GM21825 (cell line): ENCODE measurements around the gene NBEAL1.
"Not testable (repeated sequence)": the region's sequence is repeated elsewhere in the genome, so short reads cannot be mapped to it uniquely, and the experiment has no call there.

ENCODE experiments used
- ATAC-seq: cut with Tn5 transposase; IDR thresholded peaks from one replicate; pipeline ENCODE4 v1.9.1; 2021; ENCODE audit warnings: mild to moderate bottlenecking, moderate library complexity; ENCODE audit not compliant: unreplicated experiment

Gene NBEAL1

GRCh38 chr2:203038586-203038985, 23.9 kb downstream of the NBEAL1 start:
- ATAC-seq: no peak

DNA sequence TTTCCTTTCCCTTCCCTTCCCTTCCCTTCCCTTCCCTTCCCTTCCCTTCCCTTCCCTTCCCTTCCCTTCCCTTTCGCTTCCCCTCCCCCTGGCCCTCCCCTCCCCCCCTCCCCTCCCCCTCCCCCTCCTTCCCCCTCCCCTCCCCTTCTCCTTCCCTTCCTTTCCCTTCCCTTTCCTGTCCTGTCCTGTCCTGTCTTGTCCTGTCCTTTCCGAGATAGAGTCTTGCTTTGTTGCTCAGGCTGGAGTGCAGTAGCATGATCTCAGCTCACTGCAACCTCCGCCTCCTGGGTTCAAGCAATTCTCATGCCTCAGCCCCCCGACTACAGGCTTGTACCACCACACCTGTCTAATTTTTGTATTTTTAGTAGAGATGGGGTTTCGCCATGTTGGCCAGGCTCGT, 24.5 kb downstream of the NBEAL1 start:
- ATAC-seq: not testable (repeated sequence)

- no peak for ATAC-seq
Observed at GRCh38 chr2:203040966-203041521, 26.4 kb downstream of the NBEAL1 start.

- ATAC-seq: no peak
Observed at GRCh38 chr2:203042178-203042577, 27.5 kb downstream of the NBEAL1 start.

DNA sequence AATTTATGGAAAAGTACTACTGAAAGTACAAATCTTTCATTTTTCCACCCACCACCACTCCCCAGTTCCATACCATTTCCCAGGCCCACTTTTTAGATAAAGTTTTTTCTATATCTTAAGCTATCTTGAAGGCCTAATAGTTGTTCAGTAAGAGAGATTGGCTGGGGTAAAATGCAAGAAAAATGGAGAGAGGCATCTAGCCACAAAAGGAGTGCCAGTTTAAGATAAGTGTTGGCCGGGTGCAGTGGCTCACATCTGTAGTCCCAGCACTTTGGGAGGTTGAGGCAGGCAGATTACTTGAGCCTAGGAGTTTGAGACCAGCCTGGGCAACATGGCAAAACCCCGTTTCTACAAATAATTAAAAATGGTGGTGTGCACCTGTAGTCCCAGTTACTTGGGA, 28.6 kb downstream of the NBEAL1 start:
- ATAC-seq: no peak

GRCh38 chr2:203045867-203046266, 31.2 kb downstream of the NBEAL1 start:
- ATAC-seq: no peak

- no peak for ATAC-seq
Observed at GRCh38 chr2:203052539-203052938, 37.9 kb downstream of the NBEAL1 start.

DNA sequence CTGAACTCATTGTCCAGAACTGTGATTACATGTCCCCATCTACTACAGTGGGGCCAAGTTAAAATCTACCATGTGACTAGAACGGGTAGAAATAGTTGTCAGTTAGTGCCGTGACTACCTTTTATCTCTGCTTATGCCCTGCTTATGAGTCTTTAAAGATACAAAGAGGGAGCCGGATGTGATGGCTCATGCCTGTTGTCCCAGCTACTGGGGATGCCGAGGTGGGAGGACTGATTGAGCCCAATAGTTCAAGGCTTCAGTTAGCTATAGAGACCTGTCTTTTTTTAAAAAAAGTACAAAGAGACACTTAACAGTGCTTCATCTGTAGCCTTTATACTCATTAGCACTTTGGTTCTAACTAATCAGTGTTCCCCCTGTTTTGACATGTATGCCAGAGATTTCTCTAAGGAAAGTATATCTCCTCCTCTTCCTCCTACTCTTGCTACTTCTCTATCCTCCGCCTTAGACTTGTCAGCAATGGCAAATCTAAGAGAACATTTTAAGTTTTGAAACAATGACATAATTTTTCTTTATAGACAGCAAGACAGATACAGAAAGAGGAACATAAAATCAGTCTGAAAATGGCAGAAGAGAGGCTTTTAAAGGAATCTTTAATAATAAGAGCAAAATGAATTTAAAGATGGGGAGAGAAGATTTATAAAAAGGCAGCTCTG, 45.0 kb downstream of the NBEAL1 start:
- no peak for ATAC-seq

DNA sequence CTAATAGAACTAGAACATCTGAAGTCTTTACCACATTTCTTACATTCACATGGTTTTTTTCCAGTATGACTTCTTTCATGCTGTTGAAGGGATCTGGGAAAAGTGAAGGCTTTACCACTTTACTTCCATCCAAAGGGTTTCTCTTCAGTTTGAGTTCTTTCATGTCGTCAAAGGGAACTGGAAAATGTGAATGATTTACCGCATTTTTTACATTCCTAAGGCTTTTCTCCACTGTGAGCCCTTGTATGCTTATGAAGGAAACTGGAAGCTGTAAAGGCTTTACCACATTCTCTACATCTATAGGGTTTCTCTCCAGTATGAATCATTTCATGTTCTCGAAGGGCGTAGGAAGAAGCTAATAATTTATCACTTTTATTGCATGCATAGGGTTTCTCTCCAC, 46.7 kb downstream of the NBEAL1 start:
- no peak for ATAC-seq

- no peak for ATAC-seq
Observed at GRCh38 chr2:203062126-203062525, 47.5 kb downstream of the NBEAL1 start.

DNA sequence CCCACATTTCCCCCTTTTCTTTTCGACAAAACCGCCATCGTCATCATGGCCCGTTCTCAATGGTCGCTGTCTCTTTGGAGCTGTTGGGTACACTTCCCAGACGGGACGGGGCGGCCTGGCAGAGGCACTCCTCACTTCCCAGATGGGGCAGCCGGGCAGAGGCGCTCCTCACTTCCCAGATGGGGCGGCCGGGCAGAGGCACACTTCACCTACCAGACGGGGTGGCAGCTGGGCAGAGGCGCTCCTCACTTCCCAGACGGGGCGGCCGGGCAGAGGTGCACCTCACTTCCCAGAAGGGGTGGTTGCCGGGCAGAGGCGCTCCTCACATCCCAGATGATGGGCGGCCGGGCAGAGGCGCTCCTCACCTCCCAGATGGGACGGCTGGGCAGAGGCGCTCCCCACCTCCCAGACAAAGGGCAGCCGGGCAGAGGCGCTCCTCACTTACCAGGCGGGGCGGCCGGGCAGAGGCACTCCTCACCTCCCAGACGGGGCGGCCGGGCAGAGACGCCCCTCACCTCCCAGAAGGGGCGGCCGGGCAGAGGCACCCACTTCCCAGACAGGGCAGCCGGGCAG, 51.9 kb downstream of the NBEAL1 start:
- ATAC-seq: not testable (repeated sequence)

- no peak for ATAC-seq
Observed at GRCh38 chr2:203070701-203071100, 56.0 kb downstream of the NBEAL1 start.

DNA sequence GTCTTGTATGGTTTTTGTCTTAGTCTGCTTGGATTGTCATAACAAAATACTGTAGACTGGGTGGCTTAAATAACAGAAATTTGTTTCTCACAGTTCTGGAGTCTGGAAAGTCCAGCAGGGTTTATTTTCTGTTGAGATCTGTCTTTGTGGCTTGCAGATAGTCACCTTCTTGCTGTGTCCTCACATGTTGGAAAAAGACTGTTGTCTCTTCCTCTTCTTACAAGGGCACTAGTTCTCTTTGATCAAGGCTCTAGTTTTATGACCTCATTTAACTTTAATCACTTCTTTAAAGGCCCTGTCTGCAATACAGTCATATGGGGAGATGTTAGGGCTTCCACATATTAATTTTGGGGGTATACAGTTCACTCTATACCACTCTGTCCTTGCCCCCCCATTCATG, 56.5 kb downstream of the NBEAL1 start:
- ATAC-seq: no peak

DNA sequence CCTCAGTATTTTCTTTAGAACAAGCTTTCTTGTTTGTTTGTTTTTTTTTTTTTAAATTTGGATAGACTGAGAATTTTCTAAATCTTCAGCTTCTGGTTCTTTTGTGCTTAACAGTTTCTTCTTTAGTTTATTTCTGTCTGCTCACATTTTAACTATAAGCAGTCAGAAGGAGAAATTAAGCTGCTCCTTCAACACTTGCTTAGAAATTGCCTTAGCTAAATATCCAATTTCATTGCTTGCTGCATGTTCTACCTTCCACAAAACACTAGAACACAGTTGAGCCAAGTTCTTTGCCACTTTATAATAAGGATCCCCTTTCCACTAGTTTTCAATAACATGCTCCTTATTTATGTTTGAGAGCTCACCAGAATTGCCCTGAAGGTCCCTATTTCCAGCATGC, 57.7 kb downstream of the NBEAL1 start:
- ATAC-seq: no peak

- no peak for ATAC-seq
Observed at GRCh38 chr2:203077451-203077850, 62.8 kb downstream of the NBEAL1 start.

DNA sequence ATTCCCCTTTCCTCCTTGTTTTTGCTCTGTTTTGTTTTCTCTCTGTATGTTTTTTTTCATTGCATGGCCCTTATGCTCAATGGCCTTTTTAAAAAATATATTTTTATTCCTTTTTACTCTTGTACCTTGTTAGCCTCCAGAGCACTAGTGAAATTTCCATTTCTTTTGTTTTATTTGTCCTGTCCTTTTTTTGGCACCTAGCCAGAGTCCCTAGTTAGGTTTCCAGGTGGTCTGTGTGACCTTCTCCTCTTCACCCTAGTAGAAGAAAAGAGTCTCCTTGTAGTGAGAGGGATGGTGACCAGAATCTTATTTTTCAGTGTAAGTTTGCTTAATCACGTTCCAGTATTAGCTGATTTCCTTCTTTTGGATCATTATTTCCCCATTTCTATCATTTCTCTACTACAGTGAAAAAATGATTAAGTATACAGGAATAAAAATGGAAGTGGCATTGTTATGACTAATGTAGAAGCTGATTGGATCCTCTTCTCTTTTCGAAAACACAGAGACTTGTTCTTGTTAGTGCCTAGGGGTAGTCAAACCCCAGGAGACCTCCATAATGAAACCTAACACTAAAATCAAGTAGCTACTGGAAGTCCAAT, 65.9 kb downstream of the NBEAL1 start:
- ATAC-seq: no peak

GRCh38 chr2:203083328-203083727, 68.7 kb downstream of the NBEAL1 start:
- ATAC-seq: no peak

DNA sequence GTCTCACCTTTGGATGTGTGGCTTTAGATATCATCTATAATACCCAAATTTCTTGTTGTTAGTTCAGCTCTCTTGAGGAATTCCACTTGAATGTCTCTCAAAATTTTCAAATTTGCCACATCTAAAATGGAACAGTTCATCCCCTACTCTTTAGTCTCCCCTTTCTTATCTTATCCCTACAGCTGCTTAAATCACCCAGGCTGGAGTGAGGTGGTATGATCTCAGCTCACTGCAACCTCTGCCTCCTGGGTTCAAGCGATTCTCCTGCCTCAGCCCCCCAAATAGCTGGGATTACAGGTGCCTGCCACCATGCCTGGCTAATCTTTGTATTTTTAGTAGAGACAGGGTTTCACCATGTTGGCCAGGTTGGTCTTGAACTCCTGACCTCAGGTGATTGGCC, 71.7 kb downstream of the NBEAL1 start:
- ATAC-seq: not testable (repeated sequence)

- not testable (repeated sequence) for ATAC-seq
Observed at GRCh38 chr2:203090721-203091120, 76.0 kb downstream of the NBEAL1 start.

- ATAC-seq: no peak
Observed at GRCh38 chr2:203097735-203098134, 83.1 kb downstream of the NBEAL1 start.

DNA sequence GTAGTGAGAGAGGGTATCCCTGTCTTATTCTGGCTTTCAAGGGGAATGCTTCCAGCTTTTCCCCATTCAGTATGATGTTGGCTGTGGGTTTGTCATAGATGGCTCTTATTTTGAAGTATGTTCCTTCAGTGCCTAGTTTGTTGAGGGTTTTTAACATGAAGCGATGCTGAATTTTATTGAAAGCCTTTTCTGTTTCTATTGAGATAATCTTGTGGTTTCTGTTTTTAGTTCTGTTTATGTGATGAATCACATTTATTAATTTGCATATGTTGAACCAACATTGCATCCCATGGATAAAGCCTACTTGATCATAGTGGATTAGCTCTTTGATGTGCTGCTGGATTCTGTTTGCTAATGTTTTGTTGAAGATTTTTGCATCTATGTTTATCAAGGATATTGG, 87.7 kb downstream of the NBEAL1 start:
- not testable (repeated sequence) for ATAC-seq

- no peak for ATAC-seq
Observed at GRCh38 chr2:203104273-203104672, 89.6 kb downstream of the NBEAL1 start.
